ENCODE data around the gene GPC6. TPM values are rescaled to one million over a fixed set of nuclear protein-coding genes. Genes with fewer than 3 reads are reported as not detected.

The GPC6 gene
- total and polyA plus RNA-seq, 9 of the 15 experiments (the other 6 are each of a cell fraction or from before 2014, with no cell fraction given): under 0.01 to 0.20 (median 0.01) TPM; not detected in 4

- FAIRE-seq (no peak), DNase-seq (ENCODE audit: extremely low read depth in 1 of 4, low spot score in 3 of 4) (no peak), ATAC-seq (no peak)
- no peak overlapping the region for H3K27ac ChIP-seq (ENCODE audit: extremely low read depth, low read depth, low read length)
- CTCF ChIA-PET (ENCODE audit: low intra/inter-chr PET ratio): no interaction called here
- H3K9me3 ChIP-seq (replicated peaks; ENCODE audit: control insufficient read depth, insufficient read depth, low read depth, low read length): no peaks in the 10 kb centered on the region
- no peaks in the 10 kb centered on the region for H3K4me1 ChIP-seq (replicated peaks in 1 of 2; ENCODE audit: control insufficient read depth in 2 of 2, insufficient read depth in 2 of 2, low read length in 2 of 2)
- no TSS peak for BruUV-seq (replicated peaks)
- H3K36me3 ChIP-seq (ENCODE audit: control insufficient read depth, insufficient read depth, low read length): no peaks in the 10 kb centered on the region
- no peaks in the 10 kb centered on the region for H3K27me3 ChIP-seq (ENCODE audit: control insufficient read depth in 2 of 2, insufficient read depth in 2 of 2, low read length in 2 of 2)
- no peak overlapping the region for H3K4me3 ChIP-seq
- H3K9ac ChIP-seq (ENCODE audit: insufficient read depth in 1 of 2, low read depth in 2 of 2, low read length in 2 of 2): no peak overlapping the region
- POLR2A ChIA-PET: no interaction called here
- in situ Hi-C loops (cut with MboI): no loop called here
- H2AFZ ChIP-seq (ENCODE audit: low read depth, low read length): no peak overlapping the region
- H3K79me2 ChIP-seq (ENCODE audit: control insufficient read depth, insufficient read depth, low read length): no peaks in the 10 kb centered on the region
- H4K20me1 ChIP-seq (replicated peaks; ENCODE audit: control insufficient read depth, insufficient read depth, low read length): no peaks in the 10 kb centered on the region
- intact Hi-C loops (cut with micrococcal nuclease): no loop called here
- no peak overlapping the region for H3K4me2 ChIP-seq (ENCODE audit: insufficient read depth, low read length)
- no peaks in the 10 kb centered on the region for H3K9me1 ChIP-seq (ENCODE audit: control insufficient read depth, insufficient read depth, low read length)
- 0% methylated on average over 3 of the region's 3 CpGs for WGBS (ENCODE audit: insufficient coverage, low coverage, missing lambda C conversion rate)
- TF ChIP-seq NR2C1 (IDR thresholded peaks at IDR 0.05): no peak
- no peak for TF ChIP-seq NR2C1 (tag; IDR thresholded peaks at IDR 0.05)
- TF ChIP-seq, protein P1, sequence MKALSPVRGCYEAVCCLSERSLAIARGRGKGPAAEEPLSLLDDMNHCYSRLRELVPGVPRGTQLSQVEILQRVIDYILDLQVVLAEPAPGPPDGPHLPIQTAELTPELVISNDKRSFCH (CRISPR knock-in tag; IDR thresholded peaks at IDR 0.05): no peak
- TF ChIP-seq, protein P1 (tag; IDR thresholded peaks at IDR 0.05): no peak
- TF ChIP-seq, protein P2, sequence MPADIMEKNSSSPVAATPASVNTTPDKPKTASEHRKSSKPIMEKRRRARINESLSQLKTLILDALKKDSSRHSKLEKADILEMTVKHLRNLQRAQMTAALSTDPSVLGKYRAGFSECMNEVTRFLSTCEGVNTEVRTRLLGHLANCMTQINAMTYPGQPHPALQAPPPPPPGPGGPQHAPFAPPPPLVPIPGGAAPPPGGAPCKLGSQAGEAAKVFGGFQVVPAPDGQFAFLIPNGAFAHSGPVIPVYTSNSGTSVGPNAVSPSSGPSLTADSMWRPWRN (IDR thresholded peaks at IDR 0.05; ENCODE audit: low read depth): no peak
- TF ChIP-seq ZEB2 (IDR thresholded peaks at IDR 0.05): no peak
- TF ChIP-seq ZNF184 (CRISPR knock-in tag; IDR thresholded peaks at IDR 0.05): no peak
- no peak for TF ChIP-seq FOXK2 (conservative IDR thresholded peaks at IDR 0.05 in 1 of 2, IDR thresholded peaks at IDR 0.05 in 1 of 2; ENCODE audit: low read depth in 2 of 2)
- no peak for TF ChIP-seq MYC (IDR thresholded peaks at IDR 0.05; ENCODE audit: low read depth, low read length)
- no peak for TF ChIP-seq MYC (CRISPR knock-in tag; IDR thresholded peaks at IDR 0.05; ENCODE audit: borderline replicate concordance, low read depth)
- no peak for TF ChIP-seq ZBTB8A (IDR thresholded peaks at IDR 0.05; ENCODE audit: partially characterized antibody)
- no peak for TF ChIP-seq CBFA2T2 (conservative IDR thresholded peaks at IDR 0.05)
- TF ChIP-seq ZNF311 (CRISPR knock-in tag; IDR thresholded peaks at IDR 0.05): no peak
- no peak for TF ChIP-seq HOXB6 (CRISPR knock-in tag; IDR thresholded peaks at IDR 0.05; ENCODE audit: borderline replicate concordance)
- no peak for TF ChIP-seq L3MBTL2 (IDR thresholded peaks at IDR 0.05)
- TF ChIP-seq DDX20 (tag; IDR thresholded peaks at IDR 0.05; ENCODE audit: low read depth): no peak
- no peak for TF ChIP-seq TEAD1 (CRISPR knock-in tag; IDR thresholded peaks at IDR 0.05)
- no peak for TF ChIP-seq ZNF224 (CRISPR knock-in tag; IDR thresholded peaks at IDR 0.05)
- TF ChIP-seq, protein P3, sequence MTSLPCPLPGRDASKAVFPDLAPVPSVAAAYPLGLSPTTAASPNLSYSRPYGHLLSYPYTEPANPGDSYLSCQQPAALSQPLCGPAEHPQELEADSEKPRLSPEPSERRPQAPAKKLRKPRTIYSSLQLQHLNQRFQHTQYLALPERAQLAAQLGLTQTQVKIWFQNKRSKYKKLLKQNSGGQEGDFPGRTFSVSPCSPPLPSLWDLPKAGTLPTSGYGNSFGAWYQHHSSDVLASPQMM (CRISPR knock-in tag; IDR thresholded peaks at IDR 0.05): no peak
Observed at GRCh38 chr13:93814658-93815057, 588.1 kb downstream of the GPC6 start.
